AG10803 (cell line): ENCODE results near the gene SOX2.

Source experiments
- DNase-seq: peaks from one replicate; pipeline ENCODE4 v3.0.0; 2010; ENCODE audit warnings: low read depth
- H3K4me3 ChIP-seq: 2 replicates; pipeline ENCODE4 v1.5.1; 2011; ENCODE audit warnings: mild to moderate bottlenecking, low read length, control low read depth
- TF ChIP-seq, protein P1 (sequence below): conservative IDR thresholded peaks from 2 replicates; pipeline ENCODE4 v1.5.1; 2011; ENCODE audit warnings: mild to moderate bottlenecking, low read length, control low read depth, inconsistent platforms

Gene SOX2

DNA sequence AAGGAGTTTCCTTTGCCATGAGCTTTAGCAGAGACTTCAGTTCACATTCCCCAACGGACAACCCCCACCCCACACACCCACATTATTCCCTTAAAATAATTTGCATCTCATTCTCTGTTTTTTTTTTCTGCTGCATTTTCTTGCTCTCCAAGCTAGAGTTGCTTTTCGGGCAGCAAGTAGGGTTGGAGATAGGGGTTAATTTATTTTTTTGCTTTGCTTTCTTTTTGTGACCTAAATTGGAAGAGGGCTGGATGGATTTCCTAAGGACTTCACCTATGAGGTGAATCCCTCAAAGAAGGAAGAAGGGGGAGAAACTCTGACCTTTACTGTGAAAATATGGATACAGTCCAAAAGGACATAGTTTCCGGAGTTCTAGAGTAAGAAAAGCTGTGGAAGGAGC lies 6.6 kb downstream of the SOX2 start:
- TF ChIP-seq, protein P1, sequence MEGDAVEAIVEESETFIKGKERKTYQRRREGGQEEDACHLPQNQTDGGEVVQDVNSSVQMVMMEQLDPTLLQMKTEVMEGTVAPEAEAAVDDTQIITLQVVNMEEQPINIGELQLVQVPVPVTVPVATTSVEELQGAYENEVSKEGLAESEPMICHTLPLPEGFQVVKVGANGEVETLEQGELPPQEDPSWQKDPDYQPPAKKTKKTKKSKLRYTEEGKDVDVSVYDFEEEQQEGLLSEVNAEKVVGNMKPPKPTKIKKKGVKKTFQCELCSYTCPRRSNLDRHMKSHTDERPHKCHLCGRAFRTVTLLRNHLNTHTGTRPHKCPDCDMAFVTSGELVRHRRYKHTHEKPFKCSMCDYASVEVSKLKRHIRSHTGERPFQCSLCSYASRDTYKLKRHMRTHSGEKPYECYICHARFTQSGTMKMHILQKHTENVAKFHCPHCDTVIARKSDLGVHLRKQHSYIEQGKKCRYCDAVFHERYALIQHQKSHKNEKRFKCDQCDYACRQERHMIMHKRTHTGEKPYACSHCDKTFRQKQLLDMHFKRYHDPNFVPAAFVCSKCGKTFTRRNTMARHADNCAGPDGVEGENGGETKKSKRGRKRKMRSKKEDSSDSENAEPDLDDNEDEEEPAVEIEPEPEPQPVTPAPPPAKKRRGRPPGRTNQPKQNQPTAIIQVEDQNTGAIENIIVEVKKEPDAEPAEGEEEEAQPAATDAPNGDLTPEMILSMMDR = no peak
- no peak for DNase-seq
- no peak overlapping the region for H3K4me3 ChIP-seq

DNA sequence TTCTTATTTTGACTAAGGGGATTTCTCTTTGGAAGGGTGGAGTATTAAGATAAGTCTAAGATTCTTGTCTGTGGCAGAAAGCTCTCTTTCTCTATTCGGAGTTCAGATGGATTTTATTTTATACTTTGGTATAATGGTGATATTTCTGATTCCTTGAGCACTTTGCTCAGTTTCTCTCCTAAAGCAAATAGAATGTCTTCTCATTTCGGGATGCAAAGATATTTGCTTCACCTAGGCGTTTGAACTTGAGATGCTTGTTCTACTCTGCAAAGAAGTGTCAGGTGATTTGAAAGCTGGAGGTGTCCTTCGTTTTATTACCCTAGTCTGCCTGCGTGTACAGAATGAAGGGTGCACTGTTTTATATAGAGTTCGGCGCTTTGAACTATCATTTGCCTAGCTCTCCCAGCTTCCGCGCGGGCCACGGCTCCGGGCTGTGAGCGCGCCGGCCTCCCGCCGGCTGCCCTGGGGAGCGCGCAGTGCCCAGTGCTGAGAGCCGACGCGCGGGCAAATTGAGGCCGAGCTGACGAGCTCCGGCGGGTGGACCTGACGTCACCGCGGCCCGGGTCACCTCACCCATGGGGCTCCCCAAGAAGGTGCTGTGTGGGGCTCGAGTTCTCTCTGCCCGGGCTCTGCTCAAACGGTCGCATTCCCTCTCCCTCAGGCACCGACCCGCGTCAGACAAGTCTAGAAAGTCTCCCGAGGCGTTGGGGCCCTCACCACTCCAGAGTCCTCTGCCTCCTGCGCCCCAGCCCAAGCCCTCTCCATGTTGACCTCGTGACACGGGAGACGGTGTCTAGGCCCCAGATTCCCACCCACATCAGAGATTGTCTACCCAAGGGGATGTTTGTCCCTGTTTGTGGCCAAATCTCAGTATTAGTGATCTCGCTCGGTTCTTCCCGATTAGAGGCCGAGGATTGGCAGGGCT lies 7.5 kb downstream of the SOX2 start:
- DNase-seq = no peak
- TF ChIP-seq, protein P1 = no peak
- no peak overlapping the region for H3K4me3 ChIP-seq

DNA sequence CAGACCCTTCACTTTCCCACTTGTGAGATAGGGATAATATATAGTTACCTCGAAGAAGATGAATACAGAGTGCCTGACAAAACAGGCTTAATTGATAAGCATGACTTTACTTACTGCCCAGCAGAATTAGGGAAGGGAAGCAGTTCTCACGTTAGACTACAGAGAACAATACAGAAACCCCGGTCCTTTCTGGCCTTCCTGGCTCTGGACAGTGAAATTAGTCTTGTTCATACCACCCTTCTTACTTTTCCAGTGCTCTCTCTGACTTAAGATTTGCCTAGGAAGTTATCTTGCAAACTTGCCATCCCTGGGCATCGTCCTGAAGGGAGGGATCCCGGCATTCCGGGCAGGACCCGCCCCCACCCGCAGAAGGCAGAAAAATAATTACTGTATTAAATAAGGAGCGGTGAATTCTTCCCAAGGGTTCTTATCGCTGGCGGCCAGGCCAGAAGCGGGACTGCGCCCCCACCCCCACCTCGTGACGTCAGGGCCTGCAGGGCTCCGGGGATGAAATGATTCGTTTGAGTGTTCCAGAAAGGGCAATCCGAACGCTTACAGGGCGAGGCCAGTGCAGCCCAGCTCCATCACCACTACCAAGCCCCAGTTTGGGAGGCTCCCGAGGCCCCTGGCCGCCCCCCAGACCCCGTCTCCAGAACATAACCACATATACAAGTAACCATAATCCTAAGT lies 8.4 kb downstream of the SOX2 start:
- DNase-seq = no peak
- TF ChIP-seq, protein P1 = no peak
- no peak overlapping the region for H3K4me3 ChIP-seq

DNA sequence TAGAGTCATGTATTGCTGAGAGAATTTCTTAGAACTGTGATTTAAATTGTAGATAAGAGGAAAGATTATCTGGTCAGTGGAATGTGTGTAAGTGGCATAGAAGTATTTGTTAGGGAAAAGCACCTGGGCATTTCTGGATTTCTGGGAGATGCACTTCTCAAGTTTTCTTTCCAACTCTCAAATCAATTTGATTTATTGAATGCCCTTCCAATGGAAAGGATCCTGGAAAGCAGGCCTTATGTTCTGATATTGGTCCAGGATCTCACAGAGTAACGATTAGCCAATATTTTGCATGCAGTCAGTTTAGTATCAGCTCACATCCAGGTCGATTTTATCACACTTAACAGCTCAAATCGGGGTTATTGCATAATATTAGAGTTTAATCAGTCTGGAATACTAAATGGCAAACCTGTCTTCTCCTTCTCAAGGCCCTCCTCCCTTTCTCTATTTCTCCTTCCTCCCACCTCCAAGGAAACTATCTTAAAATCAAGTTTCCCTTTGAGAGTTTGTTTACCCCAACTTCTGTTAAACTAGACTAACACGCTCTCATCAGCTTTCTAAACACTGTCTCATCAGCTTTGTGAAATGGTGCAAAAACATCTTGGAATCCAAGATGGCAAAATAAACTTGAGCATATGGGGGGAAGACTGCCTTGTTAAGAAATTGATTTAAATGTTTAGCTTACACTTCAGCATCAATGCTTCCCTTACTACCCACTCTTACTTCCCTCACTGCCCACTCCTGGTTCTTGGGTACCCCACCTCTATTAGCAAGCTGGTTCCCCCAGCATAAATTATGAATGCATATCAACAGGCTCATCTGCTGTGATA lies 9.5 kb downstream of the SOX2 start:
- DNase-seq = no peak
- TF ChIP-seq, protein P1 = no peak
- no peak overlapping the region for H3K4me3 ChIP-seq

DNA sequence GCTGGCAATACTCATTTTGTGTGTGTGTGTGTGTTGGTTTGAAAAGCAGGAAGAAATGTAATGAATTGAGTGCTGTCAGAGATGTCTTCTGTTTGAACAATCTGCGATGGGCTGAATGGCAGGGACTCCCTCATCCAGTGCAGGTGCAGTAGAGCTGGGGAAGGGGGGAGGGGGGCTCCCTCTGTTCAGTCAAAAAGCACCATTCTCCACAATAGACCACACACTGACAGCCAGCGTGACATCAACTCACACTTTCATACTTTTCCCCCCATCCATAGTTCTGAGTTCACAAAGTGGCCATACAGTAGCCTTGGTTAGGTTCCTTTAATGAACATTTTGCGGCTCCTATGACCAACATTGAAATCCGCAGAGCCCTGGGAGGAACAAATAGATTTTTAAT lies 10.4 kb downstream of the SOX2 start:
- no peak overlapping the region for H3K4me3 ChIP-seq
- TF ChIP-seq, protein P1 = no peak
- no peak for DNase-seq

DNA sequence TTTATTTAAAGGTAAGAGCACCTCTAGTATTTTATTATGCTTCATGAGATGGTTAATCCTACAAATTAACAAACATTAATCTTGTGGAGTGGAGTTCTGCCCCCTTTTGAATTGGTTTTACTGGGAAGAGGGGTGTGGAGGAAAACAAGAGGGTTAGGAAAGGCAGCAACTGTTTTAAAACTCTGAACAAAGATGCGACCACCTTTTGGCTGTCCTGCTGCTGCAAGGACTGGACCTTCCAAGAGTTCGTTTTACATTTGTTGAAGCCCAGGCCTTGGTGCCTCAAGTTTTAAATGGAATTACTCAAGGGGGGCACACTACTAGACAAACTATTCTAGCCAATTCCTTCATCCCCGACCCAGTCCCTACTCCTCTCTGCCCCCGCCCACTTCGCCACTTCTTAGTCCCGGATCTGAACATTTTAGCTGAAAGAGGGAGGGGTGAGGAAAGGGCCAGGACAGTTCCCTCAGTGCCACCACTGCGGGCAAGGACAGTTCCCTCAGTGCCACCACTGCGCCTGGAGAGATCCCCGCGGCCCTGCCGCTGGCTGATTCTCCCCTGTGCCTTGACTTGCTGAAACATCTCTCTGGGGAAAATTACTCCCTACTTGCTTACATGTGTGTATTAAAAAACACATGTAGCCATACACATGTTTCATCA lies 11.2 kb downstream of the SOX2 start:
- TF ChIP-seq, protein P1 = no peak
- H3K4me3 ChIP-seq = no peak overlapping the region
- no peak for DNase-seq
